RWPE1 (cell line): ENCODE results near the gene RBCK1.

Experiments used
- CTCF ChIA-PET: fragments of 350-600 bp; sonication (Branson Sonifier 250); formaldehyde crosslinking; extraction: SDS; loops from one replicate; lab custom pipeline; 2021; lab: Yijun Ruan, JAX
- POLR2A ChIA-PET: fragments of 400-600 bp; formaldehyde crosslinking; extraction: SDS; loops from one replicate; lab custom pipeline; 2020; ENCODE audit warnings: antibody characterized with exemption; ENCODE audit not compliant: low non-redundant PET; lab: Yijun Ruan, JAX
- DNase-seq: peaks from one replicate; pipeline ENCODE4 v3.0.0; 2012; ENCODE audit warnings: low spot score
- H3K27ac ChIP-seq: fragments of 450-650 bp; 2 replicates; pipeline ENCODE4 v1.5.1; 2017
- TF ChIP-seq, protein P1 (sequence below): fragments of 450-650 bp; conservative IDR thresholded peaks from 2 replicates; pipeline ENCODE4 v1.5.1; 2017; ENCODE audit warnings: low read depth, mild to moderate bottlenecking

The RBCK1 gene

GRCh38 chr20:420166-420620 lies 12.1 kb downstream of the RBCK1 start:
- CTCF ChIA-PET, result no interaction called here
- DNase-seq, result no peak

GRCh38 chr20:420721-421574 lies 12.8 kb downstream of the RBCK1 start:
- peak; percentile 78 for DNase-seq
- ChIA-PET POLR2A (no interaction called here), CTCF (no interaction called here)
- TF ChIP-seq, protein P1, sequence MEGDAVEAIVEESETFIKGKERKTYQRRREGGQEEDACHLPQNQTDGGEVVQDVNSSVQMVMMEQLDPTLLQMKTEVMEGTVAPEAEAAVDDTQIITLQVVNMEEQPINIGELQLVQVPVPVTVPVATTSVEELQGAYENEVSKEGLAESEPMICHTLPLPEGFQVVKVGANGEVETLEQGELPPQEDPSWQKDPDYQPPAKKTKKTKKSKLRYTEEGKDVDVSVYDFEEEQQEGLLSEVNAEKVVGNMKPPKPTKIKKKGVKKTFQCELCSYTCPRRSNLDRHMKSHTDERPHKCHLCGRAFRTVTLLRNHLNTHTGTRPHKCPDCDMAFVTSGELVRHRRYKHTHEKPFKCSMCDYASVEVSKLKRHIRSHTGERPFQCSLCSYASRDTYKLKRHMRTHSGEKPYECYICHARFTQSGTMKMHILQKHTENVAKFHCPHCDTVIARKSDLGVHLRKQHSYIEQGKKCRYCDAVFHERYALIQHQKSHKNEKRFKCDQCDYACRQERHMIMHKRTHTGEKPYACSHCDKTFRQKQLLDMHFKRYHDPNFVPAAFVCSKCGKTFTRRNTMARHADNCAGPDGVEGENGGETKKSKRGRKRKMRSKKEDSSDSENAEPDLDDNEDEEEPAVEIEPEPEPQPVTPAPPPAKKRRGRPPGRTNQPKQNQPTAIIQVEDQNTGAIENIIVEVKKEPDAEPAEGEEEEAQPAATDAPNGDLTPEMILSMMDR, result no peak
- H3K27ac ChIP-seq, result peak overlapping the region; percentile 32

More at GRCh38 chr20:420166-420620, 12.1 kb downstream of the RBCK1 start:
- peak overlapping the region; percentile 17; the same call in 1 of the 2 replicates for H3K27ac ChIP-seq
- TF ChIP-seq, protein P1, result no peak
- POLR2A ChIA-PET, result no interaction called here

GRCh38 chr20:421685-422250 lies 13.7 kb downstream of the RBCK1 start:
- ChIA-PET POLR2A (no interaction called here), CTCF (no interaction called here)
- TF ChIP-seq, protein P1, result no peak
- no peak for DNase-seq
- peak overlapping the region; percentile 32 for H3K27ac ChIP-seq

DNA sequence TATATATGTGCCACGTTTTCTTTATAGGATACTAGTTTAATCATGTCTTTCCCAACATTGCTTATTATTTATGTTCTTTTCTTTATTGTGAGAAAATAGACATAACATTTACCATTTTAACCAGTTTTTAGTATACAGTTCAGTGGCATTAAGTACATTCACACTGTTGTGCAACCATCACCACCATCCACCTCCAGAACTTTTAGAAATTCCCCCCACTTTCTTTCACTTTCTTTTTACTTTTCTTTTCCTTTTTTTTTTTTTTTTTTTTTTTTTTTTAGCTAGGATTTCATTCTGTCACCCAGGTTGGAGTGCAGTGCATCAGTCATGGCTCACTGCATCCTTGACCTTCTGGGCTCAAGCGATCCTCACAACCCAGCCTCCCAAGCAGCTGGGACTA lies 18.5 kb downstream of the RBCK1 start:
- TF ChIP-seq, protein P1, result no peak
- H3K27ac ChIP-seq, result no peak overlapping the region
- ChIA-PET POLR2A (no interaction called here), CTCF (no interaction called here)
- DNase-seq, result no peak

- POLR2A ChIA-PET, result no interaction called here
- H3K27ac ChIP-seq, result peak overlapping the region; percentile 66; the same call in 1 of the 2 replicates
- no peak for DNase-seq
- CTCF ChIA-PET, result interaction anchor here (0.6 kb wide), 1 partner anchor 237 kb away, joined by 3 read pairs; no protein-coding TSS in a partner anchor
- TF ChIP-seq, protein P1, result no peak
Measured at GRCh38 chr20:427401-427800, 19.3 kb downstream of the RBCK1 start.

GRCh38 chr20:427849-428657 lies 20.0 kb downstream of the RBCK1 start:
- CTCF ChIA-PET, result interaction anchor here (0.6 kb wide), 2 partner anchors 236 to 1033 kb away, joined by 3 read pairs; no protein-coding TSS in a partner anchor
- POLR2A ChIA-PET, result interaction anchor here (0.5 kb wide), 1 partner anchor 27 kb away, joined by 5 read pairs; no protein-coding TSS in a partner anchor
- peak overlapping the region; percentile 66 for H3K27ac ChIP-seq
- TF ChIP-seq, protein P1, result no peak
- DNase-seq, result no peak
